ENCODE measurements around the gene GCKR. TPM values are rescaled to one million over a fixed set of nuclear protein-coding genes. Genes with fewer than 3 reads are reported as not detected.

Gene GCKR
- total and polyA plus RNA-seq, 2 donors (not counting 3 experiments of a cell fraction or from before 2014, with no cell fraction given), result 0.27 to 0.52 TPM

GRCh38 chr2:27531983-27532382 is 35.3 kb downstream of the GCKR start:
- Histone ChIP-seq H4K20me1 (replicated peaks; ENCODE audit: control insufficient read depth, extremely low read depth, insufficient read depth, low read length) (no peaks in the 10 kb centered on the region), H3K4me1 (ENCODE audit: control insufficient read depth, extremely low read depth, insufficient read depth, low read length) (peaks cover 4% of the 10 kb centered on the region), H3K79me2 (ENCODE audit: control insufficient read depth, insufficient read depth, low read length) (no peaks in the 10 kb centered on the region), H3K9me3 (replicated peaks; ENCODE audit: control insufficient read depth, insufficient read depth, low read length) (no peaks in the 10 kb centered on the region), H3K4me3 (replicated peaks in 1 of 3; ENCODE audit: insufficient read depth in 1 of 3, low read depth in 1 of 3, low read length in 3 of 3) (no peak overlapping the region), H3K9ac (replicated peaks; ENCODE audit: extremely low read depth, insufficient read depth, low read length) (no peak overlapping the region), H2AFZ (ENCODE audit: low read depth, low read length) (no peak overlapping the region), H3K36me3 (ENCODE audit: control insufficient read depth in 2 of 2, extremely low read depth in 1 of 2, insufficient read depth in 2 of 2, low read length in 2 of 2) (no peaks in the 10 kb centered on the region), H3K27ac (ENCODE audit: insufficient read depth, low read depth, low read length) (no peak overlapping the region), H3K9me1 (replicated peaks; ENCODE audit: control insufficient read depth, extremely low read depth, insufficient read depth, low read length) (no peaks in the 10 kb centered on the region), H3K27me3 (ENCODE audit: control insufficient read depth in 2 of 2, insufficient read depth in 2 of 2, low read length in 2 of 2) (no peaks in the 10 kb centered on the region), H3K4me2 (ENCODE audit: insufficient read depth, low read length) (no peak overlapping the region)
- dilution Hi-C loops (cut with MboI; ENCODE audit: extremely low pct_ligation_motif_present, low sequenced_read_pairs) (no loop called here), intact Hi-C loops (cut with micrococcal nuclease) (no loop called here)
- DNase-seq (ENCODE audit: low read depth, low spot score) (no peak), FAIRE-seq (no peak)
- ChIA-PET POLR2A (no interaction called here), CTCF (no interaction called here)
- TF ChIP-seq CTCF (IDR thresholded peaks at IDR 0.05; ENCODE audit: extremely low read depth in 1 of 2, insufficient read depth in 1 of 2, low read depth in 1 of 2, low read length in 2 of 2) (no peak), MAX (IDR thresholded peaks at IDR 0.05; ENCODE audit: insufficient read depth, insufficient read length) (no peak), MYC (IDR thresholded peaks at IDR 0.05; ENCODE audit: low read depth, low read length) (no peak), EZH2 (IDR thresholded peaks at IDR 0.05; ENCODE audit: borderline replicate concordance, low read depth, low read length, severe bottlenecking) (no peak), JUN (IDR thresholded peaks at IDR 0.05; ENCODE audit: borderline replicate concordance, insufficient read depth, insufficient read length, low read depth) (no peak), GATA2 (IDR thresholded peaks at IDR 0.05; ENCODE audit: insufficient read depth, insufficient read length, low read depth, low read length) (no peak), FOS (IDR thresholded peaks at IDR 0.05; ENCODE audit: borderline replicate concordance, insufficient read depth, low read length) (no peak), POLR2AphosphoS5 (IDR thresholded peaks at IDR 0.05; ENCODE audit: insufficient read depth, low read depth, low read length) (no peak), POLR2A (IDR thresholded peaks at IDR 0.05; ENCODE audit: low read depth, low read length) (no peak)
- BruUV-seq (replicated peaks), result no TSS peak
